H9 (cell line): ENCODE measurements around the gene ACOX3. TPM values are rescaled to one million over a fixed set of nuclear protein-coding genes. Genes with fewer than 3 reads are reported as not detected.

Experiments
- DNase-seq: peaks from one replicate; pipeline ENCODE4 v3.0.0-alpha.2; 2017
- H2AFZ ChIP-seq: one replicate; pipeline ENCODE4 v1.6.1; 2013; ENCODE audit warnings: mild to moderate bottlenecking, low read length, control low read depth, moderate library complexity
- H2AK5ac ChIP-seq: 2 replicates; pipeline ENCODE4 v1.6.1; 2013; ENCODE audit warnings: low read length, control low read depth, mixed read lengths; ENCODE audit not compliant: insufficient read length
- H2BK120ac ChIP-seq: one replicate; pipeline ENCODE4 v1.6.1; 2013; ENCODE audit warnings: low read depth, mild to moderate bottlenecking, low read length, control low read depth, inconsistent platforms; ENCODE audit not compliant: poor library complexity, severe bottlenecking
- H2BK12ac ChIP-seq: 2 replicates; pipeline ENCODE4 v1.6.1; 2013; ENCODE audit warnings: low read length, control low read depth, mixed read lengths, low read depth; ENCODE audit not compliant: insufficient read length
- H2BK15ac ChIP-seq: 2 replicates; pipeline ENCODE4 v1.6.1; 2013; ENCODE audit warnings: low read depth, low read length, control low read depth
- H2BK20ac ChIP-seq: one replicate; pipeline ENCODE4 v1.6.1; 2013; ENCODE audit warnings: low read depth, mild to moderate bottlenecking, low read length, control low read depth, inconsistent platforms; ENCODE audit not compliant: poor library complexity, severe bottlenecking
- H2BK5ac ChIP-seq: 2 replicates; pipeline ENCODE4 v1.6.1; 2013; ENCODE audit warnings: low read length, control low read depth, mixed read lengths; ENCODE audit not compliant: insufficient read length
- H3K14ac ChIP-seq: 2 replicates; pipeline ENCODE4 v1.6.1; 2013; ENCODE audit warnings: low read length, control low read depth; ENCODE audit not compliant: insufficient read depth
- H3K18ac ChIP-seq: 2 replicates; pipeline ENCODE4 v1.6.1; 2013; ENCODE audit warnings: low read depth, mild to moderate bottlenecking, mixed read lengths, low read length, control low read depth; ENCODE audit not compliant: insufficient read length
- H3K23ac ChIP-seq: 2 replicates; pipeline ENCODE4 v1.6.1; 2013; ENCODE audit warnings: low read length, control low read depth, mixed read lengths, low read depth; ENCODE audit not compliant: insufficient read length
- H3K23me2 ChIP-seq: 2 replicates; pipeline ENCODE4 v1.6.1; 2013; ENCODE audit warnings: low read depth, mild to moderate bottlenecking, mixed read lengths, low read length, control low read depth; ENCODE audit not compliant: insufficient read length, poor library complexity, severe bottlenecking
- H3K27ac ChIP-seq: 2 replicates; pipeline ENCODE4 v1.5.1; 2013; ENCODE audit warnings: low read length, control low read depth, mixed read lengths, low read depth; ENCODE audit not compliant: insufficient read length
- H3K27me3 ChIP-seq: 2 replicates; pipeline ENCODE4 v1.6.1; 2013; ENCODE audit warnings: low read length, control low read depth, inconsistent platforms; ENCODE audit not compliant: insufficient read depth
- H3K4ac ChIP-seq: 2 replicates; pipeline ENCODE4 v1.6.1; 2013; ENCODE audit warnings: low read depth, mild to moderate bottlenecking, control low read depth, inconsistent platforms, low read length, moderate library complexity
- H3K4me1 ChIP-seq: 2 replicates; pipeline ENCODE4 v1.6.1; 2013; ENCODE audit warnings: low read length, control low read depth, inconsistent platforms; ENCODE audit not compliant: insufficient read depth
- H3K4me2 ChIP-seq: 2 replicates; pipeline ENCODE4 v1.6.1; 2013; ENCODE audit warnings: low read length, control low read depth, mixed read lengths; ENCODE audit not compliant: insufficient read length, insufficient read depth
- H3K56ac ChIP-seq: 2 replicates; pipeline ENCODE4 v1.6.1; 2013; ENCODE audit warnings: low read depth, mild to moderate bottlenecking, mixed read lengths, low read length, control low read depth; ENCODE audit not compliant: insufficient read length
- H3K79me1 ChIP-seq: 2 replicates; pipeline ENCODE4 v1.6.1; 2013; ENCODE audit warnings: low read depth, mild to moderate bottlenecking, moderate library complexity, low read length, control low read depth, inconsistent platforms; ENCODE audit not compliant: insufficient read depth, poor library complexity, severe bottlenecking
- H3K79me2 ChIP-seq: 2 replicates; pipeline ENCODE4 v1.6.1; 2013; ENCODE audit warnings: low read length, control low read depth, inconsistent platforms; ENCODE audit not compliant: insufficient read depth
- H3K9ac ChIP-seq: 2 replicates; pipeline ENCODE4 v1.6.1; 2013; ENCODE audit warnings: low read length, control low read depth, mixed read lengths; ENCODE audit not compliant: insufficient read length; ENCODE audit errors: extremely low read depth
- H3K9me3 ChIP-seq: one replicate; pipeline ENCODE4 v1.6.1; 2013; ENCODE audit warnings: low read depth, low read length, inconsistent platforms; ENCODE audit not compliant: control insufficient read depth
- H3T11ph ChIP-seq: one replicate; pipeline ENCODE4 v1.6.1; 2013; ENCODE audit warnings: mild to moderate bottlenecking, low read length, control low read depth, inconsistent platforms
- H4K20me1 ChIP-seq: one replicate; pipeline ENCODE4 v1.6.1; 2013; ENCODE audit not compliant: control insufficient read depth, insufficient read length, insufficient read depth
- H4K5ac ChIP-seq: 2 replicates; pipeline ENCODE4 v1.6.1; 2013; ENCODE audit warnings: low read depth, mild to moderate bottlenecking, mixed read lengths, low read length, control low read depth; ENCODE audit not compliant: insufficient read length
- H4K8ac ChIP-seq: replicated peaks from 2 replicates; pipeline ENCODE4 v1.6.1; 2013; ENCODE audit warnings: low read length, control low read depth, mixed read lengths, low read depth; ENCODE audit not compliant: insufficient read length
- H4K91ac ChIP-seq: 2 replicates; pipeline ENCODE4 v1.6.1; 2013; ENCODE audit warnings: low read depth, mild to moderate bottlenecking, moderate library complexity, mixed read lengths, low read length, control low read depth; ENCODE audit not compliant: insufficient read length
- H3K27ac Mint-ChIP-seq, 3 experiments: 2 replicates in 2 of 3; 3 replicates in 1 of 3; pipeline ENCODE4 v1.8.0; 2020 to 2021; ENCODE audit warnings: mixed read lengths in 3 of 3, mild to moderate bottlenecking in 1 of 3, moderate library complexity in 1 of 3
- H3K27me3 Mint-ChIP-seq: 2 replicates; pipeline ENCODE4 v1.8.0; 2021; ENCODE audit warnings: low read depth, mild to moderate bottlenecking, moderate library complexity, mixed read lengths
- H3K36me3 Mint-ChIP-seq, 3 experiments: 2 replicates in 2 of 3; 3 replicates in 1 of 3; pipeline ENCODE4 v1.8.0; 2020 to 2021; ENCODE audit warnings: low read depth in 3 of 3, mixed read lengths in 3 of 3; ENCODE audit not compliant: insufficient read depth in 1 of 3
- H3K4me1 Mint-ChIP-seq, 2 experiments: 2 replicates each; pipeline ENCODE4 v1.8.0; 2020; ENCODE audit warnings: mixed read lengths in 2 of 2
- H3K4me3 Mint-ChIP-seq, 2 experiments: 2 replicates in 1 of 2; 3 replicates in 1 of 2; pipeline ENCODE4 v1.8.0; 2020 to 2021; ENCODE audit warnings: mild to moderate bottlenecking in 2 of 2, mixed read lengths in 2 of 2, moderate library complexity in 1 of 2
- H3K9me3 Mint-ChIP-seq, 2 experiments: 2 replicates in 1 of 2; 3 replicates in 1 of 2; pipeline ENCODE4 v1.8.0; 2020; ENCODE audit warnings: mild to moderate bottlenecking in 2 of 2, mixed read lengths in 2 of 2, moderate library complexity in 1 of 2
- CTCF ChIP-seq: fragments of 200-600 bp; sonication (generic); conservative IDR thresholded peaks from 3 replicates; pipeline ENCODE4 v1.8.0; 2021; ENCODE audit warnings: antibody characterized with exemption, mild to moderate bottlenecking
- WGBS: extraction: QIAGEN DNeasy Blood & Tissue Kit; methylation state at CpG from one replicate; pipeline ENCODE4 v1.1.7; 2013; ENCODE audit warnings: missing lambda C conversion rate, low lambda C conversion rate, mixed read lengths; ENCODE audit not compliant: insufficient read length; ENCODE audit errors: extremely low coverage; 5-methylcytosine and 5-hydroxymethylcytosine counted together
- total RNA-seq: library from RNA; stranded (reverse); gene quantifications from 2 replicates; pipeline ENCODE4 v1.2.1, GENCODE V29; 2021

ACOX3 gene
- total RNA-seq, 1 experiment from 2014 or later = 13.8 TPM

GRCh38 chr4:8384397-8385060 lies 56.0 kb downstream of the ACOX3 start:
- no peaks in the 10 kb centered on the region for H3K4me1 ChIP-seq
- no peak overlapping the region for H3K56ac ChIP-seq
- Mint-ChIP-seq H3K9me3 (no peaks in the 10 kb centered on the region), H3K36me3 (peaks cover 3 to 6% (median 6%) of the 10 kb centered on the region in 3 experiments; a peak in 3 of 7 replicates), H3K27me3 (no peaks in the 10 kb centered on the region; the same call in 1 of the 2 replicates), H3K27ac (peak overlapping the region; percentile 29 to 75 (median 46); a peak in 2 of 7 replicates), H3K4me3 (no peak overlapping the region), H3K4me1 (peaks cover 3 to 4% of the 10 kb centered on the region in 2 experiments; a peak in 2 of 4 replicates)
- no peak overlapping the region for H2BK15ac ChIP-seq
- H2BK120ac ChIP-seq = no peak overlapping the region
- H3K4me2 ChIP-seq = no peak overlapping the region
- H2BK20ac ChIP-seq = no peak overlapping the region
- no peaks in the 10 kb centered on the region for H3K27me3 ChIP-seq
- no peak overlapping the region for H3K14ac ChIP-seq
- H3K18ac ChIP-seq = no peak overlapping the region
- H3K23ac ChIP-seq = no peak overlapping the region
- H3T11ph ChIP-seq = no peak overlapping the region
- no peaks in the 10 kb centered on the region for H3K79me1 ChIP-seq
- H3K4ac ChIP-seq = no peak overlapping the region
- H3K79me2 ChIP-seq = no peaks in the 10 kb centered on the region
- H3K9ac ChIP-seq = no peak overlapping the region
- H4K91ac ChIP-seq = no peak overlapping the region
- no peak overlapping the region for H2BK5ac ChIP-seq
- H3K9me3 ChIP-seq = no peaks in the 10 kb centered on the region
- no peaks in the 10 kb centered on the region for H4K20me1 ChIP-seq
- DNase-seq = no peak
- H2AK5ac ChIP-seq = no peak overlapping the region
- H2BK12ac ChIP-seq = no peak overlapping the region
- no peak overlapping the region for H3K27ac ChIP-seq
- H3K23me2 ChIP-seq = no peaks in the 10 kb centered on the region
- no CpG with 5 or more reads among the region's 26 CpGs for WGBS
- no peak for TF ChIP-seq CTCF
- H2AFZ ChIP-seq = no peak overlapping the region
- no peak overlapping the region for H4K8ac ChIP-seq
- no peak overlapping the region for H4K5ac ChIP-seq
